ENCODE measurements around the gene EPC1.
"Not testable (repeated sequence)": the region's sequence is repeated elsewhere in the genome, so short reads cannot be mapped to it uniquely, and the experiment has no call there.

EPC1 gene

GRCh38 chr10:32237644-32238345 lies 109.2 kb downstream of the EPC1 start:
- Histone ChIP-seq H3K4me3 (no peak overlapping the region), H3K27me3 (ENCODE audit: low read depth) (no peaks in the 10 kb centered on the region), H3K36me3 (replicated peaks) (no peaks in the 10 kb centered on the region), H3K9me3 (no peaks in the 10 kb centered on the region), H3K4me1 (no peaks in the 10 kb centered on the region)
- in situ Hi-C loops (cut with MboI; ENCODE audit: low sequenced_read_pairs), result no loop called here
- no peak for DNase-seq (ENCODE audit: low spot score in 2 of 2)

GRCh38 chr10:32234471-32234870 lies 112.5 kb downstream of the EPC1 start:
- in situ Hi-C loops (cut with MboI; ENCODE audit: low sequenced_read_pairs), result no loop called here

GRCh38 chr10:32233375-32233774 lies 113.6 kb downstream of the EPC1 start:
- not testable (repeated sequence) for H3K27me3 ChIP-seq (ENCODE audit: low read depth)

More at GRCh38 chr10:32234471-32234870, 112.5 kb downstream of the EPC1 start:
- Histone ChIP-seq H3K4me1 (no peaks in the 10 kb centered on the region), H3K4me3 (no peak overlapping the region), H3K36me3 (replicated peaks) (no peaks in the 10 kb centered on the region), H3K27me3 (ENCODE audit: low read depth) (no peaks in the 10 kb centered on the region), H3K9me3 (no peaks in the 10 kb centered on the region)
- DNase-seq (ENCODE audit: low spot score in 2 of 2), result no peak

GRCh38 chr10:32232378-32232777 lies 114.6 kb downstream of the EPC1 start:
- no peak for DNase-seq (ENCODE audit: low spot score in 2 of 2)
- no peak overlapping the region for H3K4me3 ChIP-seq
- H3K27me3 ChIP-seq (ENCODE audit: low read depth), result no peaks in the 10 kb centered on the region
- in situ Hi-C loops (cut with MboI; ENCODE audit: low sequenced_read_pairs), result no loop called here
- H3K4me1 ChIP-seq, result no peaks in the 10 kb centered on the region
- H3K36me3 ChIP-seq (replicated peaks), result no peaks in the 10 kb centered on the region
- no peaks in the 10 kb centered on the region for H3K9me3 ChIP-seq

More at GRCh38 chr10:32233375-32233774, 113.6 kb downstream of the EPC1 start:
- in situ Hi-C loops (cut with MboI; ENCODE audit: low sequenced_read_pairs); H3K4me1 ChIP-seq; H3K9me3 ChIP-seq; H3K36me3 ChIP-seq (replicated peaks); H3K4me3 ChIP-seq; DNase-seq (ENCODE audit: low spot score in 2 of 2): not testable (repeated sequence)

GRCh38 chr10:32229788-32230187 lies 117.2 kb downstream of the EPC1 start:
- DNase-seq (ENCODE audit: low spot score in 2 of 2); in situ Hi-C loops (cut with MboI; ENCODE audit: low sequenced_read_pairs); H3K9me3 ChIP-seq; H3K36me3 ChIP-seq (replicated peaks); H3K4me3 ChIP-seq; H3K4me1 ChIP-seq; H3K27me3 ChIP-seq (ENCODE audit: low read depth): not testable (repeated sequence)

GRCh38 chr10:32229170-32229569 lies 117.8 kb downstream of the EPC1 start:
- Histone ChIP-seq H3K4me3 (no peak overlapping the region), H3K4me1 (no peaks in the 10 kb centered on the region), H3K27me3 (ENCODE audit: low read depth) (no peaks in the 10 kb centered on the region), H3K9me3 (no peaks in the 10 kb centered on the region), H3K36me3 (replicated peaks) (no peaks in the 10 kb centered on the region)
- DNase-seq (ENCODE audit: low spot score in 2 of 2), result no peak
- in situ Hi-C loops (cut with MboI; ENCODE audit: low sequenced_read_pairs), result no loop called here

- no peaks in the 10 kb centered on the region for H3K4me1 ChIP-seq
- DNase-seq (ENCODE audit: low spot score in 2 of 2), result no peak
- in situ Hi-C loops (cut with MboI; ENCODE audit: low sequenced_read_pairs), result no loop called here
Measured at GRCh38 chr10:32227802-32228201, 119.2 kb downstream of the EPC1 start.

DNA sequence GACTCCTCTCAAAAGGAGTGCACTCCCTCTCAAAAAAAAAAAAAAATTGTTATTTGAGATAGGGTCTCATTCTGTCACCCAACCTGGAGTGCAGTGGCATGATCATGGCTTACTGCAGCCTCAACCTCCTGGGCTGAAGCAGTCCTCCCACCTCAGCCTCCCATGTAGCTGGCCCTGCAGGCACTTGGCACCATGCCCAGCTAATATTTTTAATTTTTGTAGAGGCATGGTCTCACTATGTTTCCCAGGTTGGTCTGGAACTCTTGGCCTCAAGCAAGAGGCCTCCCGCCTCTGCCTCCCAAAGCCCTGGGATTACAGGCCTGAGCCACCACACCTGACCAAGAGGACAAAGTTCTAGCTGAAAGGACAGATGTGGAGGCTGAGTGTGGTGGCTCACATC lies 120.3 kb downstream of the EPC1 start:
- Histone ChIP-seq H3K4me3 (no peak overlapping the region), H3K36me3 (replicated peaks) (no peaks in the 10 kb centered on the region), H3K27me3 (ENCODE audit: low read depth) (no peaks in the 10 kb centered on the region), H3K4me1 (no peaks in the 10 kb centered on the region), H3K9me3 (peaks cover 4% of the 10 kb centered on the region; the same call in 1 of the 2 replicates)
- in situ Hi-C loops (cut with MboI; ENCODE audit: low sequenced_read_pairs), result no loop called here
- DNase-seq (ENCODE audit: low spot score in 2 of 2), result no peak

More at GRCh38 chr10:32227802-32228201, 119.2 kb downstream of the EPC1 start:
- Histone ChIP-seq H3K9me3 (peaks cover 4% of the 10 kb centered on the region; the same call in 1 of the 2 replicates), H3K36me3 (replicated peaks) (no peaks in the 10 kb centered on the region), H3K4me3 (no peak overlapping the region), H3K27me3 (ENCODE audit: low read depth) (no peaks in the 10 kb centered on the region)

DNA sequence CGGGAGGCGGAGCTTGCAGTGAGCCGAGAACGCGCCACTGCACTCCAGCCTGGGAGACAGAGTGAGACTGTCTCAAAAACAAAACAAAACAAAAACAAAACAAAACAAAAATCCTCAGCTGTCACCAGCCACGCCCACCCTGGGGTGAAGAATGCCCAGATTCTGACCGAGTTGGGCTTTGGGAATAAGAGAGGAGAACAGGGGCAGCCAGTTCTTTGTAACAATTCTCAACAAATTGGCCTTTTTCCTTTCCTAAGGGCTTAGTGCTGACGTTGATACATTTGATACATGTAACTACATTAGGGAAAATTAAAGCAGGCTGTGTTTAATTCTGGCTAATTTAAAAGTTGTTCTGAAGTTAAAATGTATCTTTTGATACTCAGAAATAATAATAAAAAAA lies 121.0 kb downstream of the EPC1 start:
- Histone ChIP-seq H3K4me3 (no peak overlapping the region), H3K36me3 (replicated peaks) (no peaks in the 10 kb centered on the region), H3K4me1 (no peaks in the 10 kb centered on the region), H3K27me3 (ENCODE audit: low read depth) (no peaks in the 10 kb centered on the region), H3K9me3 (peaks cover 4% of the 10 kb centered on the region; the same call in 1 of the 2 replicates)
- DNase-seq (ENCODE audit: low spot score in 2 of 2), result no peak
- in situ Hi-C loops (cut with MboI; ENCODE audit: low sequenced_read_pairs), result no loop called here

- H3K9me3 ChIP-seq; H3K4me1 ChIP-seq; DNase-seq (ENCODE audit: low spot score in 2 of 2); H3K36me3 ChIP-seq (replicated peaks); H3K4me3 ChIP-seq; in situ Hi-C loops (cut with MboI; ENCODE audit: low sequenced_read_pairs); H3K27me3 ChIP-seq (ENCODE audit: low read depth): not testable (repeated sequence)
Measured at GRCh38 chr10:32222376-32222775, 124.6 kb downstream of the EPC1 start.

DNA sequence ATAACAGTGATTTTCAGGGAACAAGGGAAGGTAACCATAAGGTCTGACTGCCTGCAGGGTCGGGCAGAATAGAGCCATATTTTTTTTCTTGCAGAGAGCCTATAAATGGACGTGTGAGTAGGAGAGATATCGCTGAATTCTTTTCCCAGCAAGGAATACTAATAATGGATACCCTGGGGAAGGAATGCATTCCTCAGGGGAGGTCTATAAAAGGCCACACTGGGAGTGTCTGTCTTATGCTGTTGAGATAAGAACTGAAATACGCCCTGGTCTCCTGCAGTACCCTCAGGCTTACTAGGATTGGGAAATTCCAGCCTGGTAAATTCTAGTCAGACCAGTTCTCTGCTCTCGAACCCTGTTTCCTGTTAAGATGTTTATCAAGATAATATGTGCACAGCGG lies 127.8 kb downstream of the EPC1 start:
- H3K9me3 ChIP-seq; DNase-seq (ENCODE audit: low spot score in 2 of 2); H3K27me3 ChIP-seq (ENCODE audit: low read depth); in situ Hi-C loops (cut with MboI; ENCODE audit: low sequenced_read_pairs); H3K36me3 ChIP-seq (replicated peaks); H3K4me3 ChIP-seq; H3K4me1 ChIP-seq: not testable (repeated sequence)

- H3K9me3 ChIP-seq; in situ Hi-C loops (cut with MboI; ENCODE audit: low sequenced_read_pairs); H3K4me3 ChIP-seq; H3K36me3 ChIP-seq (replicated peaks); DNase-seq (ENCODE audit: low spot score in 2 of 2); H3K4me1 ChIP-seq; H3K27me3 ChIP-seq (ENCODE audit: low read depth): not testable (repeated sequence)
Measured at GRCh38 chr10:32218206-32219044, 128.5 kb downstream of the EPC1 start.

Measured in HAP-1 (cell line).